GM18861 (cell line): ENCODE data around the gene GALNT12.

Experiments
- ATAC-seq: cut with Tn5 transposase; IDR thresholded peaks from one replicate; pipeline ENCODE4 v1.9.1; 2021; ENCODE audit not compliant: unreplicated experiment

Gene GALNT12

GRCh38 chr9:98830554-98830953, 23.1 kb downstream of the GALNT12 start:
- ATAC-seq: no peak

GRCh38 chr9:98831696-98832095, 24.2 kb downstream of the GALNT12 start:
- ATAC-seq: no peak

GRCh38 chr9:98832768-98833089, 25.3 kb downstream of the GALNT12 start:
- ATAC-seq: no peak

GRCh38 chr9:98833090-98833956, 25.9 kb downstream of the GALNT12 start:
- no peak for ATAC-seq

GRCh38 chr9:98834386-98834785, 26.9 kb downstream of the GALNT12 start:
- ATAC-seq: no peak

GRCh38 chr9:98836206-98836605, 28.7 kb downstream of the GALNT12 start:
- ATAC-seq: no peak

GRCh38 chr9:98837516-98837915, 30.0 kb downstream of the GALNT12 start:
- no peak for ATAC-seq

GRCh38 chr9:98838155-98838867, 30.8 kb downstream of the GALNT12 start:
- no peak for ATAC-seq

GRCh38 chr9:98838868-98839565, 31.5 kb downstream of the GALNT12 start:
- no peak for ATAC-seq

- no peak for ATAC-seq
These were observed 32.3 kb downstream of the GALNT12 start for GRCh38 chr9:98839724-98840123.

GRCh38 chr9:98842510-98842909, 35.0 kb downstream of the GALNT12 start:
- ATAC-seq: no peak

GRCh38 chr9:98846081-98846480, 38.6 kb downstream of the GALNT12 start:
- ATAC-seq: no peak

- no peak for ATAC-seq
These were observed 39.4 kb downstream of the GALNT12 start for GRCh38 chr9:98846879-98847278.

- ATAC-seq: peak; percentile 88
These were observed 41.1 kb downstream of the GALNT12 start for GRCh38 chr9:98848450-98849149.

GRCh38 chr9:98849563-98849962, 42.1 kb downstream of the GALNT12 start:
- no peak for ATAC-seq

GRCh38 chr9:98850851-98851729, 43.6 kb downstream of the GALNT12 start:
- no peak for ATAC-seq

GRCh38 chr9:98851730-98852459, 44.4 kb downstream of the GALNT12 start:
- ATAC-seq: no peak

GRCh38 chr9:98852460-98852734, 44.9 kb downstream of the GALNT12 start:
- ATAC-seq: no peak

- no peak for ATAC-seq
These were observed 45.5 kb downstream of the GALNT12 start for GRCh38 chr9:98852961-98853360.

GRCh38 chr9:98854266-98854665, 46.8 kb downstream of the GALNT12 start:
- ATAC-seq: no peak
